HCT116 (cell line): ENCODE results near the gene TRPM4.

ENCODE experiments used
- ATF3 ChIP-seq: IDR thresholded peaks from 2 replicates; pipeline ENCODE4 v1.6.1; 2012
- CEBPB ChIP-seq: IDR thresholded peaks from 2 replicates; pipeline ENCODE4 v1.6.1; 2012; ENCODE audit warnings: low read depth
- EZH2phosphoT487 ChIP-seq: fragments of 200-600 bp; IDR thresholded peaks from 2 replicates; pipeline ENCODE4 v1.6.1; 2018; ENCODE audit warnings: antibody characterized with exemption, borderline replicate concordance
- FOSL1 ChIP-seq: IDR thresholded peaks from 2 replicates; pipeline ENCODE4 v1.6.1; 2012; ENCODE audit warnings: low read depth
- POLR2A ChIP-seq: IDR thresholded peaks from 2 replicates; pipeline ENCODE4 v1.7.0; 2011; ENCODE audit warnings: borderline replicate concordance; ENCODE audit not compliant: insufficient read depth, insufficient read length; ENCODE audit errors: extremely low read depth
- POLR2AphosphoS5 ChIP-seq: IDR thresholded peaks from 2 replicates; pipeline ENCODE4 v1.6.1; 2011; ENCODE audit warnings: mild to moderate bottlenecking, low read depth, low read length, moderate library complexity
- RAD21 ChIP-seq: IDR thresholded peaks from 2 replicates; pipeline ENCODE4 v1.6.1; 2012; ENCODE audit warnings: low read depth, mild to moderate bottlenecking
- REST ChIP-seq: IDR thresholded peaks from 2 replicates; pipeline ENCODE4 v1.6.1; 2012; ENCODE audit warnings: low read depth
- SRF ChIP-seq: IDR thresholded peaks from 2 replicates; pipeline ENCODE4 v1.6.1; 2012; ENCODE audit warnings: low read depth
- YY1 ChIP-seq: IDR thresholded peaks from 2 replicates; pipeline ENCODE4 v1.6.1; 2011; ENCODE audit warnings: low read length, low read depth, moderate library complexity, mild to moderate bottlenecking; ENCODE audit not compliant: insufficient replicate concordance; ENCODE audit errors: extremely low read depth
- ZFX ChIP-seq: fragments of 450-650 bp; IDR thresholded peaks from 2 replicates; pipeline ENCODE4 v1.6.1; 2017
- ZNF274 ChIP-seq: fragments of 200-500 bp; sonication (Bioruptor generic); IDR thresholded peaks from 2 replicates; pipeline ENCODE4 v1.6.1; 2014; ENCODE audit warnings: mild to moderate bottlenecking, low read depth, low read length, inconsistent platforms
- TF ChIP-seq, protein P1 (sequence below), 3 experiments: fragments of 200-600 bp in 1 of 3; sonication (generic) in 1 of 3; IDR thresholded peaks in 2 of 3; conservative IDR thresholded peaks in 1 of 3; 2 replicates each; pipeline ENCODE4 v1.5.1; 2012 to 2017; ENCODE audit warnings: low read depth in 2 of 3, low read length in 2 of 3, antibody characterized with exemption in 1 of 3, borderline replicate concordance in 1 of 3, control low read depth in 1 of 3, mild to moderate bottlenecking in 1 of 3, mixed read lengths in 1 of 3, mixed run types in 1 of 3, moderate library complexity in 1 of 3; ENCODE audit not compliant: insufficient read depth in 1 of 3

DNA sequence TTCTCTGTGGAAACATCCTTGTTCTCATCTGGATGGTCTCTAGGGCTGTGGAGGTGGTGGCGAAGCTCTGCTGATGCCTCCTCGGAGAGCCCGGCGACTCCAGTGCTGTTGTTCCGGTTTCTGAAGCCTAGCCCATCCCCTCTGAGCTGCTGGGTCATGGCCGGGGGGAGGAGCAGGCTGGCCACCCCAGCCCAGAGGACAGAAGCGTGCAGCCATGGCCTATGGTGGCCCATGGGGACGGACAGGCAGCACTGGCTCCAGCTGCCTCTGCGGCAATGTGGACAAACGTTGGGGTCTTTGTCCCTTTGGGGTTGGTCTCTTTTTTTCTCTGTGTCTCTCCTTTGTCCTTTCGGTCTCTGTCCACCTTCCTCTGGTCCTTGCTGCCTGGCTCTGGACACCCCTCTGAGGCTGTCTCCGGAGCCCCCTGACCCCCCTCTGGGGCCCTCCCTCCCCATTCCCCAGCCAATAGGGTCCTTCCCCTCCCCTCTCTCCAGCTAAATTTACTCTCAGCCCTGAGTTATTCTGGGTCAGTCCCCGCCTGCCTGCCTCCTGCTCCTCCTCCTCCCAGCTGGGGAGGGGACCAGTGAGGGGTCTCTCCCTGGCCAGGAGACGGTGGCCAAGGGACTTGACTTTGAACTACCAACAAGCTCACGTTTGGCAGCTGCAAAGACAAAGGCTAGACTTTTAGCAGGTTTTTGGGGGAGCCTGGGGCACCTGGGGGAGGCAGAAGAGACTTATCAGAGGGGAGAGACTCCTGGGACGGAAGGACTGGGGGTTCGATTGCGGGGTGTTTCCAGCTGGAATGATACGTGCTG lies 2.4 kb upstream of the TRPM4 start, which contains the start of gene HRC:
- TF ChIP-seq, protein P1, sequence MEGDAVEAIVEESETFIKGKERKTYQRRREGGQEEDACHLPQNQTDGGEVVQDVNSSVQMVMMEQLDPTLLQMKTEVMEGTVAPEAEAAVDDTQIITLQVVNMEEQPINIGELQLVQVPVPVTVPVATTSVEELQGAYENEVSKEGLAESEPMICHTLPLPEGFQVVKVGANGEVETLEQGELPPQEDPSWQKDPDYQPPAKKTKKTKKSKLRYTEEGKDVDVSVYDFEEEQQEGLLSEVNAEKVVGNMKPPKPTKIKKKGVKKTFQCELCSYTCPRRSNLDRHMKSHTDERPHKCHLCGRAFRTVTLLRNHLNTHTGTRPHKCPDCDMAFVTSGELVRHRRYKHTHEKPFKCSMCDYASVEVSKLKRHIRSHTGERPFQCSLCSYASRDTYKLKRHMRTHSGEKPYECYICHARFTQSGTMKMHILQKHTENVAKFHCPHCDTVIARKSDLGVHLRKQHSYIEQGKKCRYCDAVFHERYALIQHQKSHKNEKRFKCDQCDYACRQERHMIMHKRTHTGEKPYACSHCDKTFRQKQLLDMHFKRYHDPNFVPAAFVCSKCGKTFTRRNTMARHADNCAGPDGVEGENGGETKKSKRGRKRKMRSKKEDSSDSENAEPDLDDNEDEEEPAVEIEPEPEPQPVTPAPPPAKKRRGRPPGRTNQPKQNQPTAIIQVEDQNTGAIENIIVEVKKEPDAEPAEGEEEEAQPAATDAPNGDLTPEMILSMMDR (IDR thresholded peaks at IDR 0.05 in 2 of 3, conservative IDR thresholded peaks at IDR 0.05 in 1 of 3; ENCODE audit: borderline replicate concordance in 1 of 3, insufficient read depth in 1 of 3, low read depth in 2 of 3, low read length in 2 of 3), result no peak
- TF ChIP-seq POLR2AphosphoS5 (no peak), YY1 (no peak), POLR2A (no peak), SRF (no peak), RAD21 (no peak), CEBPB (no peak), REST (no peak), ATF3 (no peak), ZNF274 (no peak), ZFX (no peak), FOSL1 (no peak), EZH2phosphoT487 (no peak)
